HG03108 (cell line): ENCODE results near the gene TRIM29.
A peak's percentile ranks its signal among the peaks of the same experiment; 100 is the strongest.
"Not testable (repeated sequence)": the region's sequence is repeated elsewhere in the genome, so short reads cannot be mapped to it uniquely, and the experiment has no call there.

ENCODE experiments used
- ATAC-seq: cut with Tn5 transposase; IDR thresholded peaks from one replicate; pipeline ENCODE4 v1.9.1; 2021; ENCODE audit warnings: moderate library complexity; ENCODE audit not compliant: unreplicated experiment

The TRIM29 gene

GRCh38 chr11:120137611-120138521, at the start of gene TRIM29:
Gene TRIM29 (minus strand): TSS chr11:120138113. CDS start chr11:120138031, 82 bp downstream.
- no peak for ATAC-seq

GRCh38 chr11:120186774-120187591, 49.1 kb upstream of the TRIM29 start:
- peak; percentile 50 for ATAC-seq

DNA sequence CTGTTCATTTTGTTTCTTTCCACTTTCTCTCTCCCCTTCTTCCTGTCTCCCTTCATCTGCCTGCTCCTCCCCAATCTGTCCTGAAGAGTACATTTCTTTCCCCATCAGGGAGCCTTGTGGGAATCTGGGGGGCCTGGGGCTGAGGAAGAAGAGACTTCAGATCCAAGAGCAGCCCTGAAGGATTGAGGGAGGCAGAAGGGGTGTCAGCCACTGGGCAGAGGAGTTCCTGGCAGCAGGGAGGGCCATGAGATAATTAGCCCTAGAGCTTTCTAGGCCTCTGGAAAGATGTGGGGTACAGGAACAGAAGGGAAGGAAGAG, 48.5 kb upstream of the TRIM29 start:
- no peak for ATAC-seq

DNA sequence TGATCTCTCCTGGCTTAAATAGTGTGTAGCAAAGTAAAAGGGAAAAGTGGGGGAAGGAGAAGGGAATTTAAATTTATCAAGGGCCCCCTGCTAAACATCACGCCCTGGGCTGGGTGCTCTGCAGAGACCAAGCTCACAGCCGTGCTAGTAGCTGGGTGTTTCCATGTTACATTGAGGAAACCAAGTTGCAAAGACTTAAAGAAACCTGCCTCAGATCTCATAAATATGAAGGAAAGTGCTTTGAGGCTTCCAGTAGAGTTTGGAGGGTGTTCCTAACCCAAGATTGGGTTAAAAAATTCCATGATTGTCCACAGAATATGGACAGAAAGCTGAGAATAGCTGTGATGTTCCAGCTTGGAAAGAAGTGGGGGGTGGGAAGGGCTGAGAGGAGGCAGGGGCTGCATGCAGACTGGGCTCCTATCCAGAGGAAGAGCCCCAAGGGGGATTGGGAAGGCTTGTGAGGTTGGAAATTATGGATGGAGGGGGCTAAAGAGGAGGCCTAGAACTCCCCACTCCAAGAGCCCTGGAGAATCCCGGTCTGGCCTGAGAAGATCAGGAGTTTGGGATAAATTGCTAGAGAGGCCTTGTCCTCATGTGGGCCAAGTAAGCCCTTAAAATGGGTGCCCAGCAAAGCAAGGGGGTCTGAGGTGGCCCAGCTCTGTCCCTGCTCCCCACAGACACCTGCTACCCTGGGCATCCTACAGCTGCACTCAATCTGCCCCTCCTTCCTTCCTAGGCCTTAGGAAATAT, 48.0 kb upstream of the TRIM29 start:
- no peak for ATAC-seq

DNA sequence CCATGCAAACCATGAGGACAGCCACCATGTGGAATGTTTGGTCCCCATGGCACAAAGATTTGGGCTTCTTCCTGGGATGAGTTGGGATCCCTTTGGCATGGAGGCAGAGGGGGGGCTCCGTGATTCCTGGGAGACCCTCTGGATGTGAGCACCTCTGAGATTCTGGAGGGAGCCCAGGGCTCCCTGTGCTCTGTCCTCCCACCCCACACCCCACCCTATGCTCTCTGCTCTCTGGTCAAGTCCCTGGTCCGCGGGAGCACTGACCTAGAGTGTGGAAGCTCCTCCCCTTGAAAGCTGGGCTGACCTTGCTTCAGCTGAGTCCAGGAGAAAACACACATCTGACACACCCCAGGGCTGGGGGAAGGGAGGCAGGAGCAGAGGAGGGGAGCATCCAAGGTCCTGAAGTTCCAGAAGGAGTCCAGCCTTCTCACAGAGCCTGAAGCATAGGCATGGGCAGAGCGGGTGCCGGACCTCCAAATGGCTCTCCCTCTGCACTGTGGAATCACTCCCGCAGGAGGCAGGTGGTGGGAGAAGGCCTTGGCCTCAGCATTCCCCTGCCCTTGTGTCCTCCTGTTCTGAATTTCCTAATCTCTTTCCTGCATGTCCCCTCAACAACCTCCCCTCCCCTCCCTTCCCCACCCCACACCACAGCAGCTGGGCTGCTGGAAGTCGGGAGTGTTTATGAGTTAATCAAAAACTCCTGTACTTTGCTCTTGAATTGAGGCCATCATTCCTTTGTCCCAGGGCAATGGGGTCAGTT, 47.2 kb upstream of the TRIM29 start:
- no peak for ATAC-seq

GRCh38 chr11:120184371-120184945, 46.5 kb upstream of the TRIM29 start:
- no peak for ATAC-seq

GRCh38 chr11:120183701-120184141, 45.8 kb upstream of the TRIM29 start:
- no peak for ATAC-seq

- no peak for ATAC-seq
These were observed 45.0 kb upstream of the TRIM29 start for GRCh38 chr11:120182790-120183491.

GRCh38 chr11:120182372-120182771, 44.5 kb upstream of the TRIM29 start:
- ATAC-seq = no peak

DNA sequence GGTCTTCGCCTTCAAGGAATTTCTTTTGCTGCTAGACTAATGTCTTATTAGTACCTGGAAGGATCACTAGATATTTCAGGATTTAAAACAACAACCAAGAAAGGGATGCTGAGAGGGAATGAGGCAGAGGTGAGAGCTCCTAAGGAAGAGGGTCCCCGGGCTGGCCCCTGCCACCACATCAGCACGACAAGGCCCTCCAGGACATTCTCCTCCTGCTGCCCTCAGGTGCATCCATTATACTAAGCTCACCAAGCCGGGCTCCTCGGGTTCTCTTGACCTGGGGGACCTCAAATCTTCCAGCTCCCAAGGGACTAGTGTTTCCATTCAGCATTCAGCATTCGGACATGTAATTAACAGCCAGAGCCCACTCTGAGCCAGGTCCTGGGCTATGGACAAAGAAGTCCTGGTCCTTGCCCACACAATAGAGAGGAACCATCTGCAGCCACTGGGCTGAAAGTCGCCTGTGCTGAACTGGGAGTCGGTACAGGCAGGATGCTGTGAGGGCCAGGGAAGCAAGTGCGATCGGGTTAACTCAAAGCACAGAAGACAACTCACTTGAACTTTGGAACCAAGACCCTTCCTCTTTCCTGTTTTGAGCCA, 43.6 kb upstream of the TRIM29 start:
- no peak for ATAC-seq

- ATAC-seq = no peak
These were observed 42.8 kb upstream of the TRIM29 start for GRCh38 chr11:120180551-120181232.

GRCh38 chr11:120180063-120180462, 42.1 kb upstream of the TRIM29 start:
- ATAC-seq = not testable (repeated sequence)

DNA sequence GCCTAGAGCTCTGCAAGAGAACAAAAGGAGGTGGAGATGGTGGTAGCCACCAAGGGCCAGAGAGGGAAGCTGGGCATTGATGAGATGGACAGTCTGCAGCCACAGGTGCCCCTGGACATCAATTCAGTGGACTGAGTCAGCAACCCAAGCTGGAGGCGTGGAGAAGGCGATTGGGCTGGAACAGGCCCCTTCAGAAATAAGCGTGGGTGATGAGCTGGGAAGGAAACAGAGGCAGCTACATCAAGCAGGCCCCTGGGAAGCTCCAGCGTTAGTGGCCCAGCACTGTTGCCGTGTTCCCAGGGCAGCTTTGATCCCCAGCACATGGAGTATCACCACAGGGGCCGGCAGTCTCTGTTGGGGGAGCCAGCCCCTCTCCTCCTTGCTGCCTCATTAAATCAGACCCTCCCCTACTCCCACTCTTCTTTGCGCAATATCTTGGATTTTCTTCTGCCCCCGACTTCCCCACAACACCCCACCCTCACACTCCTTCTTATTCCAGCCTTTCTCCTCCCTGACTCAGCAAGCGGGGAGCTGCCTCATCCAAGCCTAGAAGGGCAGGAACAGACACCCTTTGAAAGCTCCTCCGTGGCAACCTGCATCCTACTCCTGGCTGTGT, 41.3 kb upstream of the TRIM29 start:
- ATAC-seq = no peak

DNA sequence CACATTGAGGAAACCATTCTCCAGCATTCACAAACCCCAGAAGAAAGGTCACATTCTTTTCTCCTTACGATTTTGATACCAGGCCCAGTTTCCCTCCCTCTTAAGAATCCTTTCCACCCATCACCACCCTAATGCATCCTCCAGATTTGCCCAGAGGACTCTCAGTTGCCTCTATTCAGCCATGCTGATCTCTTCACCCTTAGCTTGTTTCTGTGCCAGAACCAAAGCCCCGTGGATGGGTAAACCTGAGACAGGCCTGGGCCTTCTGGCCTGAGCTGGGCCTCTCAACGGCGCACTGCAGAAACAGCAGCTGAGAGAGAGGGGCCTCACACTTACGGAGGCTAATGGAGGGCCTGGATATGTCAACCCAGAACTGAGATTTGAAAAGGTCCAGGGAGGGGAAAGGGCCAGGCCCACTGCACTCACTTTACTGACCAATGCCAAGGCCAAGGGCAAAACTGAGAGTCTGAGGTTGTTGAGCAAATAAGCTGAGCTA, 40.7 kb upstream of the TRIM29 start:
- no peak for ATAC-seq

GRCh38 chr11:120174866-120175265, 37.0 kb upstream of the TRIM29 start:
- ATAC-seq = no peak

- no peak for ATAC-seq
These were observed 35.9 kb upstream of the TRIM29 start for GRCh38 chr11:120173807-120174206.

GRCh38 chr11:120173019-120173705, 35.2 kb upstream of the TRIM29 start:
- no peak for ATAC-seq
